Testis (tissue), 3 donors: ENCODE data around the gene DDX56. TPM values are rescaled to one million over a fixed set of nuclear protein-coding genes. Genes with fewer than 3 reads are reported as not detected.

Experiments
- DNase-seq: peaks from one replicate; pipeline ENCODE4 v3.0.0-alpha.2; 2019
- H3K27ac ChIP-seq, 2 donors: fragments of 200-600 bp; sonication (generic); one replicate each; pipeline ENCODE4 v1.5.1; 2019
- H3K27me3 ChIP-seq: fragments of 200-600 bp; sonication (generic); one replicate; pipeline ENCODE4 v1.5.1; 2019
- H3K36me3 ChIP-seq: fragments of 200-600 bp; sonication (generic); one replicate; pipeline ENCODE4 v1.5.1; 2017; ENCODE audit warnings: low read depth; ENCODE audit errors: missing control alignments
- H3K4me1 ChIP-seq: fragments of 200-600 bp; sonication (generic); one replicate; pipeline ENCODE4 v1.5.1; 2019
- H3K4me3 ChIP-seq, 2 donors: fragments of 200-600 bp; sonication (generic); one replicate each; pipeline ENCODE4 v1.5.1; 2017 to 2019
- H3K9me3 ChIP-seq: fragments of 200-600 bp; sonication (generic); one replicate; pipeline ENCODE4 v1.5.1; 2017
- POLR2A ChIP-seq: fragments of 450-650 bp; IDR thresholded peaks from one replicate; pipeline ENCODE4 v1.6.1; 2017; ENCODE audit warnings: antibody characterized with exemption, mild to moderate bottlenecking, moderate library complexity
- WGBS, 2 donors: methylation state at CpG; one replicate each; pipeline ENCODE4 v1.1.5; 2018; 5-methylcytosine and 5-hydroxymethylcytosine counted together
- intact Hi-C: fragments of 100-400 bp; cut with DNase I; formaldehyde crosslinking; loops from one replicate; pipeline ENCODE4 v1.15.1; 2023; ENCODE audit warnings: low total_unique reads
- polyA plus RNA-seq: library from polyadenylated mRNA; stranded (reverse); fragments of 350-450 nt; fragmentation: Illumina TruSeq; extraction: RNeasy Lipid Tissue Mini Kit (QIAGEN cat#74804); gene quantifications from one replicate; pipeline ENCODE4 v1.2.3, GENCODE V29; 2014; ENCODE audit warnings: low read depth, low replicate concordance; ENCODE audit not compliant: insufficient read depth
- total RNA-seq, 2 donors: library from RNA; depleted of rRNA; stranded (reverse); fragments of >200 nt; gene quantifications; one replicate each; pipeline ENCODE4 v1.2.3, GENCODE V29; 2016
- TF ChIP-seq, protein P1 (sequence below), 3 experiments: fragments of 450-650 bp in 2 of 3; fragments of 200-600 bp in 1 of 3; sonication (generic) in 1 of 3; IDR thresholded peaks; one replicate each; pipeline ENCODE4 v1.5.1; 2016 to 2019; ENCODE audit warnings: antibody characterized with exemption in 3 of 3, mild to moderate bottlenecking in 2 of 3, moderate library complexity in 1 of 3

Gene DDX56
- total and polyA plus RNA-seq, 3 donors from 2014 or later = 58.8 to 72.8 (median 68.8) TPM

DNA sequence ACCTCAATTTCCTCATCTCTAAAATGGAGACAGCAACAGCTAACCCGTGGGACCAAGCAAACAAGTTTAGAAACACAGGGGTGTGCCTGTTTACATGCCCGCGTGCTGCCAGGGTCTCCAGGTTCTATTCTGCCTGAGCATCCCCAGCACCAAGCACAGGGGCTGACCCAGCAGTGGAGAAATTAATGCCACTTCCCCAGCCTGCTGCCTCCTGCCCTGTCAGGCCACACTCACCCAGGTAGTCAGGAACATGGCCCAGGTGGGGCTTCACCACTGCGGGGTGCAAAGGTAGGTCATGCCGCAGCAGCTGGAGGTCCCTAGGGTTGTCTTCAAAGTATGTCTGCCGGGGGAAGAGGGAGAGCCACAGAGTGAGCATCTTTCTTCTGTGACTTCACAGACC, 5.8 kb downstream of the DDX56 start:
- WGBS, 2 donors = 93 to 94% methylated on average over 6 of the region's 6 CpGs
- H3K36me3 ChIP-seq = no peaks in the 10 kb centered on the region
- intact Hi-C loops = no loop called here

DNA sequence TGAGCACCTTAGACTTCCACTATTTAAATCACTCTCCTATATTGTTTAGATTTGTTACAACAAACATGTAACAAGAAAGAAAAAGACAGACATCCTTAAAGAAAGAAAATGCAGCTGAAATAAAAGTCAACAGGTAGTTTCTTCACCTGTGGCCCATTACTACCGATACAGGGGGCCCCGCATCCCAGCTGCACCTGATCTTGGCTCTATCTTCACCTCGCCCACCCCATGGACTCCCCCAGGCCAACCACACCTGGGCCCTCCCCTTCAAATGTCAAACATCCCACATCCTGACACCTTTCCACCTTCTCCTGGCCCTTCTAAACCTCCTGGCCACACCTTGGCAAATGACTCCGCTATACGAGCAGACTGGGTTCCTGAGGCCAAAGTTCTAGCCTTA, 7.0 kb downstream of the DDX56 start:
- H3K27ac ChIP-seq = no peak overlapping the region
- intact Hi-C loops = no loop called here
- 89 to 94% methylated on average over 5 of the region's 5 CpGs for WGBS, 2 donors
- no peak overlapping the region for H3K4me3 ChIP-seq
- H3K9me3 ChIP-seq = no peaks in the 10 kb centered on the region
- TF ChIP-seq POLR2A = no peak
- TF ChIP-seq, protein P1, sequence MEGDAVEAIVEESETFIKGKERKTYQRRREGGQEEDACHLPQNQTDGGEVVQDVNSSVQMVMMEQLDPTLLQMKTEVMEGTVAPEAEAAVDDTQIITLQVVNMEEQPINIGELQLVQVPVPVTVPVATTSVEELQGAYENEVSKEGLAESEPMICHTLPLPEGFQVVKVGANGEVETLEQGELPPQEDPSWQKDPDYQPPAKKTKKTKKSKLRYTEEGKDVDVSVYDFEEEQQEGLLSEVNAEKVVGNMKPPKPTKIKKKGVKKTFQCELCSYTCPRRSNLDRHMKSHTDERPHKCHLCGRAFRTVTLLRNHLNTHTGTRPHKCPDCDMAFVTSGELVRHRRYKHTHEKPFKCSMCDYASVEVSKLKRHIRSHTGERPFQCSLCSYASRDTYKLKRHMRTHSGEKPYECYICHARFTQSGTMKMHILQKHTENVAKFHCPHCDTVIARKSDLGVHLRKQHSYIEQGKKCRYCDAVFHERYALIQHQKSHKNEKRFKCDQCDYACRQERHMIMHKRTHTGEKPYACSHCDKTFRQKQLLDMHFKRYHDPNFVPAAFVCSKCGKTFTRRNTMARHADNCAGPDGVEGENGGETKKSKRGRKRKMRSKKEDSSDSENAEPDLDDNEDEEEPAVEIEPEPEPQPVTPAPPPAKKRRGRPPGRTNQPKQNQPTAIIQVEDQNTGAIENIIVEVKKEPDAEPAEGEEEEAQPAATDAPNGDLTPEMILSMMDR (IDR thresholded peaks at IDR 0.05) = no peak
- no peaks in the 10 kb centered on the region for H3K36me3 ChIP-seq
- H3K4me1 ChIP-seq = no peaks in the 10 kb centered on the region
- no peak for DNase-seq
- no peaks in the 10 kb centered on the region for H3K27me3 ChIP-seq

More for the DNA sequence above, 5.8 kb downstream of the DDX56 start:
- Histone ChIP-seq H3K9me3 (no peaks in the 10 kb centered on the region), H3K4me3 (no peak overlapping the region), H3K27me3 (no peaks in the 10 kb centered on the region), H3K27ac (no peak overlapping the region), H3K4me1 (peaks cover 5% of the 10 kb centered on the region)
- TF ChIP-seq POLR2A = no peak
- TF ChIP-seq, protein P1 (IDR thresholded peaks at IDR 0.05) = no peak
- DNase-seq = no peak

DNA sequence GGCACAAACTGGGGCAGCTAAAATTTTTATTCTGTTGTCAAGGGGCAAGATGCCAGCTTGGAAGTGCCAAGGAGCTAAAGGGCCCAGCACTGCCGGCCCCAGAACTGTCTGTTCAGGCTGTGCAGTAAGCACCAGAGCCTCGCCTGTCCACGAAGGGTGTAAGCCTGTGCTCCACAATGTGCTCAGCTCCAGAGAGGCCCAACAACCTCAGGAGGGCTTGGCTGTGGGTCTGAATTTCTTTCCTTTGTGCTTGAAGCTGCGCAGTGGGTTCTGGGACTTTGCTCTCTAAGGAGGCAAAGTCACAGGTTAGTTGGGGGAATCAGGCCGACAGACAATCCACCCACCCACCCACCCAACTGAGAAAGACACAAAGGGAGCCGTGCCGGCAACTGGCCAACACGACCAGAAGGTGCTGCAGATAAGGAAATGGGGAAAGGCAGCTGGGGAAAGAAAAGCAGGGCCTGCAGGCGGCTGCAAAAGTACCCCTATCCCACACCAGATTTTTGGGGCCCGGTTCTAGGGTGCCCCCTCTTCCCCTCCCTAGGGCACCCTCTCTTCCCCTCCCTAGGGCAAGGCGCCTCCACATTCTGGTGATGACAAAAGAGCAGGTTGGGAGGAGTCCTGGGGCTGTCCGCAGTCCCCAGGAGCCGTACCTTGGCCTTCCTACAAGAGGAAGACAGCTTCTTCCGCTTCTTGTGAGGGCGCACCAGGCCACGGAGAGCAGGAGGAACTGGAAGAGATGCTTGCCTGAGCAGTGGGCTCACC, 7.7 kb downstream of the DDX56 start:
- Histone ChIP-seq H3K4me1 (no peaks in the 10 kb centered on the region), H3K27ac (no peak overlapping the region), H3K36me3 (no peaks in the 10 kb centered on the region), H3K9me3 (no peaks in the 10 kb centered on the region), H3K4me3 (no peak overlapping the region), H3K27me3 (no peaks in the 10 kb centered on the region)
- no peak for TF ChIP-seq POLR2A
- TF ChIP-seq, protein P1 (IDR thresholded peaks at IDR 0.05) = no peak
- DNase-seq = no peak
- 79 to 81% methylated on average over 13 to 16 of the region's 16 CpGs for WGBS, 2 donors
- intact Hi-C loops = no loop called here

DNA sequence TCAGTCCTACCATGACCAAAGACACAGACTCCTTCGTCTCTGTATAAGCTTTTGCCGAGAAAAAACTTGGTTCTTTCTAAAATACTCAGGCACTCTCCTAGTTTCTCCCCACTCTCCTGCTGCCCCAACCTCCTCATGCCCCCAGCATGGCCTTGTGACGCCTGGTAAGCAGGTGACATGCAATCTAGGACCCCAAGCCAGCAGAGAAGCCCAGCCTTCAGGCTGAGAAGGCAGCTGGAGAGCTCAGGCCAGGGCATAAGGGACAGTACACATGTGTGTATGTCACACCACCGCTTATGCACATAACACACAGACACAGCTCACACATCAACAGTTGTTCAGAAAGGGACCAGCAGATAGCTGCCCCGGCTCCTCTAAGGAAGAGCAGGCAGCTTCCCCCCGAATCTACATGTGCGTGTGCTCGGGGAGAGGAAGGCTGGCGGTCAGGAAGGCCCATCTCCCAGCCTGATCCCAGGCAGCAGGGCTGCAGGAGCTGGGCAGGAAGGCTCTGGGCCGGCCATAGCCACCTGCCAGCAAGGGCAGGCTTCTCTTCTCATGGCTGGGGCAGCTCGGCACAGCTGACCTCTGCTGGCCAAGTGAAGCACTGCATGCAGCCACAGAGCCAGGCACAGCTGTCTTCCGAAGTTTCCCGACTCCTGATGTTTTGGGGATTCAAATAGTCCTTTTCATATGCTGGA, 8.5 kb downstream of the DDX56 start:
- TF ChIP-seq, protein P1 (IDR thresholded peaks at IDR 0.05) = peak; percentile 77 to 97 (median 85)
- TF ChIP-seq POLR2A = no peak

More for the DNA sequence above, 8.5 kb downstream of the DDX56 start:
- no peaks in the 10 kb centered on the region for H3K27me3 ChIP-seq
- WGBS, 2 donors = 65 to 77% methylated on average over 10 to 13 of the region's 13 CpGs
- intact Hi-C loops = no loop called here
- DNase-seq = peak; percentile 79
- H3K9me3 ChIP-seq = no peaks in the 10 kb centered on the region
- H3K27ac ChIP-seq = no peak overlapping the region
- no peaks in the 10 kb centered on the region for H3K4me1 ChIP-seq
- no peak overlapping the region for H3K4me3 ChIP-seq
- H3K36me3 ChIP-seq = no peaks in the 10 kb centered on the region
